Activated naive CD4-positive, alpha-beta T cell treated with anti-CD3 and anti-CD28 coated beads, Interleukin-2, amount 10 ng/mL, durations not matched to agents 7 days and 5 days (primary cell): ENCODE data around the gene BFSP1.

Experiments used
- CTCF ChIA-PET: fragments of 350-600 bp; sonication (Branson Sonifier 250); formaldehyde crosslinking; loops from one replicate; lab custom pipeline; 2021; ENCODE audit warnings: antibody characterized with exemption; lab: Charles Lee
- DNase-seq: peaks from one replicate; pipeline ENCODE4 v3.0.0-alpha.2; 2020
- H3K27ac Mint-ChIP-seq: one replicate; pipeline ENCODE4 v1.8.0; 2021; ENCODE audit warnings: mild to moderate bottlenecking, moderate library complexity, mixed read lengths
- H3K27me3 Mint-ChIP-seq: one replicate; pipeline ENCODE4 v1.8.0; 2021; ENCODE audit warnings: mild to moderate bottlenecking, mixed read lengths
- H3K36me3 Mint-ChIP-seq: one replicate; pipeline ENCODE4 v1.8.0; 2021; ENCODE audit warnings: mixed read lengths
- H3K4me1 Mint-ChIP-seq: one replicate; pipeline ENCODE4 v1.8.0; 2021; ENCODE audit warnings: mixed read lengths
- H3K4me3 Mint-ChIP-seq: one replicate; pipeline ENCODE4 v1.8.0; 2021; ENCODE audit warnings: mild to moderate bottlenecking, moderate library complexity, mixed read lengths
- H3K9me3 Mint-ChIP-seq: one replicate; pipeline ENCODE4 v1.8.0; 2021; ENCODE audit warnings: mixed read lengths

Gene BFSP1

GRCh38 chr20:17530716-17531664 lies at the start of gene BFSP1:
Gene BFSP1 (minus strand): TSS chr20:17531379. CDS start chr20:17531329, 50 bp downstream.
- peak within 1 kb of the TSS; percentile 94 for H3K27ac Mint-ChIP-seq
- peak; percentile 71 for DNase-seq
- no peaks in the 10 kb centered on the region for H3K36me3 Mint-ChIP-seq
- CTCF ChIA-PET, result interaction anchor here (0.6 to 2.2 kb wide), 8 partner anchors 23 to 432 kb away, joined by 3 to 7 read pairs (median 3); partner anchors contain the start of gene RRBP1
- peaks cover 19% of the 10 kb centered on the region for H3K27me3 Mint-ChIP-seq
- peak within 1 kb of the TSS; percentile 87 for H3K4me3 Mint-ChIP-seq
- peaks cover 29% of the 10 kb centered on the region for H3K4me1 Mint-ChIP-seq
- no peaks in the 10 kb centered on the region for H3K9me3 Mint-ChIP-seq

- Mint-ChIP-seq H3K36me3 (peaks cover 12% of the 10 kb centered on the region), H3K4me3 (no peak overlapping the region), H3K9me3 (no peaks in the 10 kb centered on the region), H3K4me1 (peaks cover 18% of the 10 kb centered on the region), H3K27me3 (no peaks in the 10 kb centered on the region), H3K27ac (no peak overlapping the region)
- no peak for DNase-seq
- CTCF ChIA-PET, result no interaction called here
These were observed 49.7 kb upstream of the BFSP1 start for GRCh38 chr20:17580895-17581294.

DNA sequence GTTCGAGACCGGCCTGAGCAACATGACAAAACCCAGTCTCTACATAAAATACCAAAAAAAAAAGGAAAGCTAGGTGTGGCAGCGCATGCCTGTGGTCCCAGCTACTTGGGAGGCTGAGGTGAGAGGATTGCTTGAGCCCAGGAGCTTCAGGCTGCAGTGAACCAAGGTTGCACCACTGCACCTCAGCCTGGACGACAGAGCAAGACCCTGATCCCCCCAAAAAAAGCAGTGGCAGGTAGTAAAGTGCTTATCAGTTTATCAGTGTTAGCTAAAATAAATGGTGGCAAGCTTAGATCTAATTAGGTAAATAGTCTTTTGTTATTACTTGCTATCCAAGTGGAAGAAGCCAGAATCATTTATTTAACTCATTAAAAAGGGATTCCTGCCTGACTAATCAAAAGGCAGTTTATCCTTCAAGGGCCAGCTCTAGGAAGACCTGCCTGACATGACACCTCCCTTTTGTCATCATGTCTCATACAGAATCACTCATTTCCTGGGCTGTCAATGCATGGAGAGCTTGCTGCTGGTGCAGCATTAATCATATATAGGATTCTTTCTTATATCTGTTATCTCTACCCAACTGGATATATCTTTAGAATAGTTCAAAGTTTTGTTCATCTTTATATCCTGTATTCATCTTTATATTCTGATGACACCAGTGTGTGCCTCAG lies 48.3 kb upstream of the BFSP1 start:
- H3K36me3 Mint-ChIP-seq, result peaks cover 8% of the 10 kb centered on the region
- peaks cover 18% of the 10 kb centered on the region for H3K4me1 Mint-ChIP-seq
- DNase-seq, result no peak
- CTCF ChIA-PET, result no interaction called here
- no peaks in the 10 kb centered on the region for H3K27me3 Mint-ChIP-seq
- H3K27ac Mint-ChIP-seq, result peak overlapping the region; percentile 6
- no peak overlapping the region for H3K4me3 Mint-ChIP-seq
- no peaks in the 10 kb centered on the region for H3K9me3 Mint-ChIP-seq

DNA sequence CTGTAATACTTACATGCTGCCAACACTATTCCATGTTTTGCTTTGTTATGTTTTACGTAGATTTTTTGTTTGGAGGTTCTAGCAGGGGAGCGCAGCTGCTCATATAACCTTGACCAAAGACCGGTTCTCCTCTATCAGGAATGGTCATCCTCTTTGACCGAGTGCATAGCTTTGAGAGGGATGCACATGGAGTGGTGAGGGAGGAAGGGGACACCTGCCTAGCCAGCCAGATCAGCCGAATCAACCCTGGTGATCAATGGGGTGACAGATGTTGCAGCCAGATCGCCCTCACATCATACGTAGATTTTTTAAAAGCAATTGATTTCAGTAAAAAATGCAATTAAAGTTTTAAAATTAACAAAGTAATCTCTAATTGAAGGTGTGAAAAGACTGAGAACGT lies 45.0 kb upstream of the BFSP1 start:
- Mint-ChIP-seq H3K27ac (no peak overlapping the region), H3K36me3 (peaks cover 3% of the 10 kb centered on the region), H3K4me3 (no peak overlapping the region), H3K9me3 (no peaks in the 10 kb centered on the region), H3K27me3 (no peaks in the 10 kb centered on the region), H3K4me1 (peaks cover 28% of the 10 kb centered on the region)
- no peak for DNase-seq
- CTCF ChIA-PET, result no interaction called here

DNA sequence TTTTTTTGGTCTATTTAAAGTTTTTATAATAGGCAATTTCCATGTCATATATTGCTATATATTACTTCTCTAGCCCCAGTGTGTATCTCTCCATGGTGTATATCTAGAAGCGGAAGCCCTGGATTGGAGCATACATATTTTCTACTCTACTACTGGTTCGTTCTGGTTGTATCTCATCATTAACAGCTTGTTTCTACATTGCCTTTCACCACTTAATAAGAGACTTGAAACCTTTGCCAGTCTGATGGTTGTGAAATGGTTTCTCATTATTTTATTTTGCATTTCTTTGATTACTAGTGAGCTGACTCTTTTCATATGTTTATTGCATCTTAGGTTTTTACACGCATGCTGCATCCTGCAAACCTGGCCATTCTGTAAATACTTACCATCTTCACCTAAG lies 42.3 kb upstream of the BFSP1 start:
- Mint-ChIP-seq H3K9me3 (no peaks in the 10 kb centered on the region), H3K36me3 (peaks cover 3% of the 10 kb centered on the region), H3K4me3 (no peak overlapping the region), H3K4me1 (peaks cover 37% of the 10 kb centered on the region), H3K27ac (no peak overlapping the region), H3K27me3 (peaks cover 12% of the 10 kb centered on the region)
- no peak for DNase-seq
- CTCF ChIA-PET, result interaction anchor here (1.1 kb wide), 1 partner anchor 324 kb away, joined by 3 read pairs; no protein-coding TSS in a partner anchor

DNA sequence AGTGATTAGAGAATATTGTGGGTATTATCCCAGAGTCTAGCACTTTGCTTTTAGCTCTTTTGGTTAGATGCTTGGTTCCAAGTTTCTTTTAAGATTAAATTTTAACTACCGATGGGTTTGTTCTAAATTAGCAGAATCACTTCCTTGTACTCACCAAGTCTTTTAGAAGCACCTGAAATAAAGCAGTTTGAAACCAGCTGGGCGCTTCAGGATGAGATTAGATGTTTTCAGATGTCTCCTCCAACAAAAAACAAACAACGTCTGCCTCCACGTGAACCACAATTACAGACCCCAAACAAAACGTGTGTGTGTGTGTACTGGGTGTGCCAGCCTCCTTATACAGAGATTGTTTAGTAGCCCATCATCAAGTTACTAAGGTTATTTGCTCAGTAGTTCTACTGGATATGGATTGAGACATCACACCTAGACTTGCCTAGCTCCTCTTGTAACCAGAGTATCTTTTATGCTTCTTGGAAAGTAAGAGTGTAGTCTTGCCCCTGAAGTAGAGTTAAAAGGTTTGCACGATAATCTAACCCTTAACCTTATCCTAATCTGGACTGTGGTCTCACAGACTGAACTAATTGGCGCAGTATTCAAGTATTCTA lies 41.0 kb upstream of the BFSP1 start:
- no peak for DNase-seq
- peaks cover 3% of the 10 kb centered on the region for H3K36me3 Mint-ChIP-seq
- no peak overlapping the region for H3K27ac Mint-ChIP-seq
- CTCF ChIA-PET, result interaction anchor here (1.2 to 2.5 kb wide), 4 partner anchors 35 to 77 kb away, joined by 3 to 10 read pairs (median 9); no protein-coding TSS in a partner anchor
- H3K4me1 Mint-ChIP-seq, result peaks cover 44% of the 10 kb centered on the region
- peaks cover 24% of the 10 kb centered on the region for H3K27me3 Mint-ChIP-seq
- H3K4me3 Mint-ChIP-seq, result peak overlapping the region; percentile 9
- no peaks in the 10 kb centered on the region for H3K9me3 Mint-ChIP-seq

GRCh38 chr20:17571153-17571527 lies 40.0 kb upstream of the BFSP1 start:
- peak overlapping the region; percentile 84 for H3K27ac Mint-ChIP-seq
- CTCF ChIA-PET, result interaction anchor here (1.0 to 2.5 kb wide), 7 partner anchors 31 to 368 kb away, joined by 3 to 10 read pairs (median 4); partner anchors contain the start of gene BFSP1
- H3K4me3 Mint-ChIP-seq, result peak overlapping the region; percentile 86
- H3K36me3 Mint-ChIP-seq, result peaks cover 3% of the 10 kb centered on the region
- peaks cover 24% of the 10 kb centered on the region for H3K27me3 Mint-ChIP-seq
- peak; percentile 29 for DNase-seq
- peaks cover 44% of the 10 kb centered on the region for H3K4me1 Mint-ChIP-seq
- no peaks in the 10 kb centered on the region for H3K9me3 Mint-ChIP-seq

GRCh38 chr20:17570347-17571152 lies 39.4 kb upstream of the BFSP1 start:
- H3K4me1 Mint-ChIP-seq, result peaks cover 44% of the 10 kb centered on the region
- H3K4me3 Mint-ChIP-seq, result peak overlapping the region; percentile 86
- peak; percentile 50 for DNase-seq
- H3K27me3 Mint-ChIP-seq, result peaks cover 24% of the 10 kb centered on the region
- H3K36me3 Mint-ChIP-seq, result peaks cover 3% of the 10 kb centered on the region
- no peaks in the 10 kb centered on the region for H3K9me3 Mint-ChIP-seq
- H3K27ac Mint-ChIP-seq, result peak overlapping the region; percentile 84
- CTCF ChIA-PET, result interaction anchor here (1.0 to 2.5 kb wide), 6 partner anchors 30 to 368 kb away, joined by 3 to 10 read pairs (median 6); partner anchors contain the start of gene BFSP1

- CTCF ChIA-PET, result interaction anchor here (1.2 to 2.5 kb wide), 5 partner anchors 30 to 369 kb away, joined by 3 to 10 read pairs (median 9); no protein-coding TSS in a partner anchor
- DNase-seq, result peak; percentile 91
- Mint-ChIP-seq H3K4me3 (peak within 1 kb of the TSS; percentile 86), H3K4me1 (peaks cover 44% of the 10 kb centered on the region), H3K36me3 (peaks cover 3% of the 10 kb centered on the region), H3K27ac (peak within 1 kb of the TSS; percentile 90), H3K27me3 (peaks cover 25% of the 10 kb centered on the region), H3K9me3 (no peaks in the 10 kb centered on the region)
These were observed 38.6 kb upstream of the BFSP1 start, which contains the start of gene DSTN for GRCh38 chr20:17569616-17570346. Gene DSTN (plus strand): TSS chr20:17570075. CDS start chr20:17570209, 134 bp downstream.

DNA sequence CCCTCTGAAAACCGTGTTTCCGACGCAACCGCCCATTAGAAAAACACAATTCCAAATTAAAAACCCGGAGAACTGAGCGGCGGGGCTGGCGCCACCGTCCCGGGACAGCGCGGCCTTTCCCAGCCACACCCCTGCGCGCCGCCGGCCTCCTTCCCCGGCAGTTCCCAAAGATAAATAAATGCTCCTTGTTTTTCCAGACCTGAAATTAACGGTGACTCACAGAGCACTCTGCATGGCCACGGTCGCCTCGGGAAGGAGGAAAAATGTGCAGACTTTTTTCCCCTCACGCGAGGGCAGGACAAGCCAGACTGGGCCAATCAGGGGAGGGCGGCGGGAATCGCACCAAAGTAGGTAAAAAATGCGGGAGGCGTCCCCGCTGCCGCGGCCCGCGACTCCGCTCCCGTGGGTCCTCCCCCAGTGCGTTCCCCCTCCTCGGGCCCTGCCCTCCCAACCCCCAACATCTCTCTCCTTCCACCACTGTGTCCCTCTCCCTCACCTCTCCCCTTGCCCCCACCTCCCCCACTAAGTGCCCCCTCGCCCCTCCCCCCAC lies 37.9 kb upstream of the BFSP1 start:
- H3K4me1 Mint-ChIP-seq, result peaks cover 41% of the 10 kb centered on the region
- peaks cover 3% of the 10 kb centered on the region for H3K36me3 Mint-ChIP-seq
- H3K4me3 Mint-ChIP-seq, result peak overlapping the region; percentile 86
- H3K9me3 Mint-ChIP-seq, result no peaks in the 10 kb centered on the region
- H3K27me3 Mint-ChIP-seq, result peaks cover 32% of the 10 kb centered on the region
- no peak overlapping the region for H3K27ac Mint-ChIP-seq
- DNase-seq, result peak; percentile 34
- CTCF ChIA-PET, result no interaction called here

- H3K27me3 Mint-ChIP-seq, result peaks cover 40% of the 10 kb centered on the region
- H3K36me3 Mint-ChIP-seq, result peaks cover 3% of the 10 kb centered on the region
- no peak for DNase-seq
- H3K9me3 Mint-ChIP-seq, result no peaks in the 10 kb centered on the region
- H3K27ac Mint-ChIP-seq, result no peak overlapping the region
- H3K4me1 Mint-ChIP-seq, result peaks cover 38% of the 10 kb centered on the region
- CTCF ChIA-PET, result no interaction called here
- peak overlapping the region; percentile 47 for H3K4me3 Mint-ChIP-seq
These were observed 37.0 kb upstream of the BFSP1 start for GRCh38 chr20:17568045-17568788.

GRCh38 chr20:17566345-17566744 lies 35.2 kb upstream of the BFSP1 start:
- Mint-ChIP-seq H3K27me3 (peaks cover 40% of the 10 kb centered on the region), H3K4me3 (no peak overlapping the region), H3K36me3 (no peaks in the 10 kb centered on the region), H3K4me1 (peaks cover 22% of the 10 kb centered on the region), H3K27ac (no peak overlapping the region), H3K9me3 (no peaks in the 10 kb centered on the region)
- DNase-seq, result no peak
- CTCF ChIA-PET, result no interaction called here
